HG02610 (cell line): ENCODE data around the gene TSPAN16.

Experiments used
- ATAC-seq: cut with Tn5 transposase; IDR thresholded peaks from one replicate; pipeline ENCODE4 v1.9.1; 2021; ENCODE audit warnings: mild to moderate bottlenecking, moderate library complexity; ENCODE audit not compliant: unreplicated experiment

TSPAN16 gene

GRCh38 chr19:11295665-11296245, at the start of gene TSPAN16:
TSS of gene TSPAN16 (plus strand) at chr19:11296160. CDS start at chr19:11296298, 138 bp downstream.
- ATAC-seq = no peak

GRCh38 chr19:11246941-11247340, 49.0 kb upstream of the TSPAN16 start:
- ATAC-seq = no peak

DNA sequence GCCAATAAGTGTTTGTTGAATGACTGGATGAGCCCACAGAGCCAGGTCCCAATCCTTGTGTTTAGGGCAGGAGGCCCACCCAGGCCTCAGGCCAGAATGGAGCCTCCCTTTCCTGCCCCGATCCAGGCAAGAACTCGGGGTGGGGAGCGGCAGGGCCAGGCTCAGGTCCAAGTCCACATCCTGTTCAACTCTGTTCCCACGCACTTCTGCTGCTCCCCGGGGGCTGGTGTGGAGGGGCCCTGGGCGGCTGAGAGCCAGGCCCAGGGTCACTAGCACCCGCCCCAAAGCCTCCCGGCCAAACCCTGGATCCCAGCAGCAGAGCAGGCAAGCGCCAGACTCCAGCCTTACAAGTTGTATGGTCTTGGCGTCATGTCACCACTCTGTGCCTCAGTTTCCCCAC, 48.6 kb upstream of the TSPAN16 start:
- ATAC-seq = no peak

DNA sequence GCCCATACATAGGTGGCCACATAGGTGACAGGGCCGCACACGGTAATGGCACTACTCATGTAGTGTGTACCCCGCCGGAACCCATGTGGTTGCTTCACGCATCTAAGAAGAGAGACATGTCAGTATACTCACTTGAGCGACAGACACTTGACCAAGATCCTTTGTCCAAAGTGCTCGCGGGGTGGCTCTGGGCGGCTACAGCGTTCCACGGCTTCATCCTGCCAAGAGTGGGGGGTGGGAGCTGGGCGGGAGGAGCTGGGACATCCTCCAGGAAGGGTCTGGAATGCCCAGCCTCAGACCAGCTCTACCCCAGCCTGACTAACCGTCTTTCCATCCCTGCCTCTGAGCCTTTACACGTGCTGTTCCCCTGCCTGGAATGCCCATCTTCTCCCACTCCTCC, 48.0 kb upstream of the TSPAN16 start:
- ATAC-seq = no peak

GRCh38 chr19:11248852-11249251, 47.1 kb upstream of the TSPAN16 start:
- no peak for ATAC-seq

DNA sequence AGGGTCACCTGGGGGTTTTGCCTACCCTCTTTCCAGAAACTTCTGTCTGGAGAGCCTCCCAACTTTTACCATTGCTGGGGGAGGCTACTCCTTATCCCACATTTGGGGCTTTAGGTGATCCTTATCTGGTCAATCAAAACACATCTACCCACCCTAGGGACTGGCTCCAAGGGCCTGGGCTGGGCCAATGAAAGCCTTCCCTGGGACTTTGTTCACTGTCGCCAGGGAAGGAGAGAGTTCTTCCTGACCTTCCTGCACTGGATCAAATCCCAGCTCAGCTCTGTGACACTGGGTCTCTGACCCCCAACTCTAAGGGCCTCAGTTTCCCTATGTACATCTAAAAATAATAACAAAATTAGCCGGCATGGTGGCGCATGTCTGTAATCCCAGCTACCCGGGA, 44.7 kb upstream of the TSPAN16 start:
- ATAC-seq = no peak

- no peak for ATAC-seq
These were observed 44.2 kb upstream of the TSPAN16 start for GRCh38 chr19:11251650-11252314.

DNA sequence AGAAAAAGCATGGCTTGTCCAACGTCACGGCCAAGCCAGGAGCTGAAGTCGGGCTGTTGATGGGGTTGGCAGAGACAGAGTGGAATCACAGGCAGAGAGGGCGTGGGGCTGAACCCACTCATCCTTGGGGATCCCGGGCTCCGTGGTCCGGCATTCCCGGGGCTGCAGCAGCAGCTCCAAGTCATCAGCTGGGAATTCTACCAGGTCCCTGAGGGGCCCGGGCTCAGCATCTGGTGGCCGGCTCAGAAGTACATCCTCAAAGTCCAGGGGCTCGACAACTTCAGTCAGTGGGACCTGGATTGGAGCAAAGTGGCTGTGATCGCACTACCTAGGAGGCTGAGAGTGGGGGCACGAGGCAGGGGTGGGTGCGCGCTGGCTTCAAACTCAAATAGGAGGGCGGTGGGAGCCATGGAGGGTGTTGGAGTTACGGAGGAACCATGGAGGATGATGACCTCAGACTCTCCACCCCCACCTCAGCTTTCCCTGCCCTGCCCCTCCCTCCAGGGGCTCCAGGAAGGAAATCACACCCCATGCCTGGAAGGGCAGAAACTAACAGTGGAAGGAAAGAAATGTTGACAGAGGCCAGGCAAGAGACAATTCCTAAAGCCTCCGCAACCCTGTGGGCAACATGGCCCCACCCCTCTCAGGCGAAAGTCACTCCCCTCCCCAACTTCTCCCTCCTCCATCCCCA, 43.1 kb upstream of the TSPAN16 start:
- ATAC-seq = no peak

GRCh38 chr19:11254666-11255065, 41.3 kb upstream of the TSPAN16 start:
- no peak for ATAC-seq

GRCh38 chr19:11256189-11256588, 39.8 kb upstream of the TSPAN16 start:
- no peak for ATAC-seq

GRCh38 chr19:11257846-11258380, 38.0 kb upstream of the TSPAN16 start:
- ATAC-seq = no peak

- ATAC-seq = no peak
These were observed 35.0 kb upstream of the TSPAN16 start for GRCh38 chr19:11260996-11261395.

DNA sequence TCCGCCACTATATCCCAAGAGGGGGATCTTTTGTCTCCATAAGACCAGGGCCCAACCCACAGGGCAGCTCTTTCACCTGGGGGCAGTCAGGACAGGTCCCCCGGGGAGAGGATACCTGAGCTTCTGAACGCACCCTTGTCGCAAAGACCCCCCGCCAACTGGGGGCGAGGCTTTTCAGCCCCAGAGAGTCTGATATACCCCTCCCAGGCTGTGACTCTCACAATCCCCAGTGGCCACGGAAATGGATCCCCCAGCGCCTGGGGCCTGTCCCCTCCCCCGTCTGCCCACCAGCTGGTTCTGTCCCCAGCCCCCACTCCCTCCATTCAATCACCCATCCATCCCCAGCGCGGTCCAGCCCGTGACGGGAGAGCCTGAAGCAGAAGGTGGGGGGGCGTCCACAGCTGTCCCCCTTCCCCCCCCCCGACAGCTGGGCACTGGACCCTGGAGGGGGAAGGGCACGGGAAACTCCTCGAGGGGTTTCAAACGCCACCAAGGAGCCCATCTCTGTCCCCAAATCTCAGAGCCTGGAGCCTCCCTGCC, 34.5 kb upstream of the TSPAN16 start:
- no peak for ATAC-seq

DNA sequence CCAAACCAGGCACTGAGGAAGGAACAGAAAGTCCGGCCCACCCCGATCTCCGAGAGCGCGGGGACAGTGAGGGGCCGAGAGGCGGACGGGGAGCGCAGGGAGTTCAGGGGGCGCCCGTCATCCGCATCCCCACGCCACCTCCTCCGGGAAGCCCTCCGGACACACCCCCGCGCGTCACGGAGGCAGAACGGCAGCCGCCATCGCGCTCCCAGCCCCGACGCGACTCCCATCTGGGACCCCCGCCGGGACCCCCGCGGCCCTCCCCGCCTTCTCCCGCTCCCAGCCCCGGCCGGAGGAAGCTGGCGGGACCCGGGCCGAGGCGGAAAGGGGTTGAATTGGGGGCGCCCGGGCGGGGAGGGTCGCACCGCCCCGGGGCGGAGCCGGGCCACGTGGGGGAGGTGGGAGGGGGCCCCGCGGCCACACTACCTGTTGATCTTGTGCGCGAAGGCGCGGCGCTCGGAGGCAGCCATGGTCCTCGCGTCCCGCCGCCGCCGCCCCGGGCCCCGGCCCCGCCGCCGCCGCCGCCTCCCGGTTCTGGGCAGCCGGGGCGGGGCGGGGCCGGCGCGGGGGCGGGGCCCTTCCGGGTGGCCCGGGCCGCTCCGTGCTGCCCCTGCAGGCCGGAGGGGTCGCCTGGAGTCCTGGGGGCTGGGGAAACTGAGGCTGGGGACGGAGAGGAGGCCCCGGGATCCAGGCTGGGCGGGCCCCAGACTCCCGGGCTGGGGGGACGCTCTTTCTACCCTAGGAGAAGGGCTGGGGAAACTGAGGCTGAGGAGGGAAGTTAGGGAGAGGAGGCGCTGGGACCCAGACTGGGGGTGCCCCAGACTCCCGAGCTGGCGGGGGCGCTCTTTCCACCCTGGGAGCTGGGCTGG, 33.8 kb upstream of the TSPAN16 start, which contains the start of gene DOCK6:
Gene DOCK6, minus strand, starts transcription at position 554 of the 869 bp plus-strand sequence. Its CDS starts 84 bp downstream, at position 470.
- ATAC-seq = no peak

- ATAC-seq = no peak
These were observed 32.2 kb upstream of the TSPAN16 start for GRCh38 chr19:11263726-11264125.

DNA sequence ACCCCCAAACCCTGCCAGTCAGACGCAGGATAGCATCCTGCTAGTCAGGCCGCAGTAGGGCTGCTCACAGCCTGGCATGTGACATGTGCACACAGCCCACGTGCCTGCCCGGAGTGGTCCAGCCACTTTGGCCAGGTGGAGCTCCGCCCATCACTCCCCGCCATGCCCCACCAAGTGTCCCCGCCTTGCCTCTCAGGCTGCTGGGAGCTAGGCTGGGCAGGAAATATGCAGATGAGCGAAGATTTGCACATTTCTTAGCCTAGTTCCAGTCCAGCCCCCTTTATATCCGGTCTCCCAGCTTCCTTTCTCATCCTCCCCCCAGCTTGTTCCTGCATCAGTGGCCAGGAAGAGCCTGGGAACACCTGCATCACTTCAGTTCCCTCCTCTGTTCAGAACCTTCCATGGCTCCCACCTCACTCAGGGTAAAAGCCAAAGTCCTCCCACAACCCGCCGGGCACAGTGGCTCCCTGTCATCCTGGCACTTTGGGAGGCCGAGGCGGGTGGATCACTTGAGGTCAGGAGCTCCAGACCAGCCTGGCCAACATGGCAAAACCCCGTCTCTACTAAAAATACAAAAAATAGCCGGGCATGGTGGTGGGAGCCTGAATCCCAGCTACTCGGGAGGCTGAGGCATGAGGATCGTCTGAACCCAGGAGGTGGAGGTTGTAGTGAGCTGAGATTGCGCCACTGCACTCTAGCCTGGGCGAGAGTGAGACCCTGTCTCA, 31.3 kb upstream of the TSPAN16 start:
- no peak for ATAC-seq

GRCh38 chr19:11265177-11265784, 30.7 kb upstream of the TSPAN16 start:
- ATAC-seq = no peak

DNA sequence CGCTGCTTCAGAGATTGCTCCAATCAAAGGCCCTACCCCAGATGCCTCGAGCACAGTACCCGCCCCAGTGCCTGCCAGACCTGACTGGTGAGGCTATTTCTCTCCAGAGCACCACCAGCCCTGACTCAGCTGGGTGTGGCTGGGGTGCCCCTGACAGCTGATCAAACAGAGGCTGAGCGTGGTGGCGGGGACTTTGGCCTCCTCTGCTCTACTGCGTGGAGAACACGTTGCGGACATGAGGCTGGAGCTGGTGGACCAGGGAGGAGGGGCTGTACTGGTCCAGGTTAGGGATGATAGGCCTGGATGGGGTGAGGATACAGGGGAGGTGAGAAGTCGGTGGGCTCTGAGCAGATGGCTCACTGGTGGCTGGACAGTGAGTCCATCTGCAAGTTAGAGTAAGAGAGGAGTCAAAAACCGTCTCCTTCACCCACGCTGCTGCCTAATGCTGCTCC, 30.1 kb upstream of the TSPAN16 start:
- no peak for ATAC-seq

DNA sequence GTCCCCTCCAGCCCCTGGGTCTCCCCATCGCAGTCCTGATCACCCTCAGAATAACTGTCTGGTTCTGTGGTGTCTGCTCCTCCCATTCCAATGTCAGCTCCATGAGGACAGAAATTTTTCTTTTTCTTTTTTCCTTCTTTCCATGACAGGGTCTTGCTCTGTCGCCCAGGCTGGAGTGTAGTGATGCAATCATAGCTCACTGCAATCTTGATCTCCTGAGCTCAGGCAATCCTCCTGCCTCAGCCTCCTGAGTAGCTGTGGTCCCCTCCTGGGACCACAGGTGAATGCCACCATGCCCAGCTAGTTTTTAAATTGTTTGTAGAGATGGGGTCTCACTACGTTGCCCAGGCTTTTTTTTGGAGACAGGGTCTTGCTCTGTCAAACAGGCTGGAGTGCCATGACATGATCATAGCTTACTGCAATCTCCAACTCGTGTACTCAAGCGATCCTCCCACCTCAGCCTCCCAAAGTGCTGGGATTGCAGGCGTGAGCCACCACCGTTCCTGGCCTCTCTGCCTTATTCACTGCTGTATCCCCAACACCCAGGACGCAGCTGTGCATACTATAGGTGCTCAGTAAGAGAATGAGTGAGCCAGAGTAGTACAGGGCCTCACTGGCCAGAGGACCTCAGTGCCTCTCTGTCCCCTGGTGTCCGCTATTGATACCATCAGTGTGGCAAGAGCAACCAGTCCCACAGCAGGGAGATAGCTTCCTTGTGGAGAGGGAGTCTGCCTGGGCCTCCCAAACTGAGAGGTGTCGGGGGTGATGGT, 28.5 kb upstream of the TSPAN16 start:
- no peak for ATAC-seq
